HT-29 (cell line): Measurements from ENCODE around the gene CETN3. TPM values are rescaled to one million over a fixed set of nuclear protein-coding genes. Genes with fewer than 3 reads are reported as not detected.
A peak's percentile ranks its signal among the peaks of the same experiment; 100 is the strongest.

Source experiments
- DNase-seq: peaks from one replicate; pipeline ENCODE4 v3.0.0-alpha.2; 2015; ENCODE audit warnings: low spot score
- total RNA-seq: library from RNA; depleted of rRNA; stranded (reverse); fragments of >200 nt; shearing (Covaris generic); gene quantifications from 2 replicates; pipeline ENCODE4 v1.2.3, GENCODE V29; 2014; rRNA removed

Gene CETN3
- total RNA-seq, result 6.9 and 7.1 TPM in 2 replicates

DNA sequence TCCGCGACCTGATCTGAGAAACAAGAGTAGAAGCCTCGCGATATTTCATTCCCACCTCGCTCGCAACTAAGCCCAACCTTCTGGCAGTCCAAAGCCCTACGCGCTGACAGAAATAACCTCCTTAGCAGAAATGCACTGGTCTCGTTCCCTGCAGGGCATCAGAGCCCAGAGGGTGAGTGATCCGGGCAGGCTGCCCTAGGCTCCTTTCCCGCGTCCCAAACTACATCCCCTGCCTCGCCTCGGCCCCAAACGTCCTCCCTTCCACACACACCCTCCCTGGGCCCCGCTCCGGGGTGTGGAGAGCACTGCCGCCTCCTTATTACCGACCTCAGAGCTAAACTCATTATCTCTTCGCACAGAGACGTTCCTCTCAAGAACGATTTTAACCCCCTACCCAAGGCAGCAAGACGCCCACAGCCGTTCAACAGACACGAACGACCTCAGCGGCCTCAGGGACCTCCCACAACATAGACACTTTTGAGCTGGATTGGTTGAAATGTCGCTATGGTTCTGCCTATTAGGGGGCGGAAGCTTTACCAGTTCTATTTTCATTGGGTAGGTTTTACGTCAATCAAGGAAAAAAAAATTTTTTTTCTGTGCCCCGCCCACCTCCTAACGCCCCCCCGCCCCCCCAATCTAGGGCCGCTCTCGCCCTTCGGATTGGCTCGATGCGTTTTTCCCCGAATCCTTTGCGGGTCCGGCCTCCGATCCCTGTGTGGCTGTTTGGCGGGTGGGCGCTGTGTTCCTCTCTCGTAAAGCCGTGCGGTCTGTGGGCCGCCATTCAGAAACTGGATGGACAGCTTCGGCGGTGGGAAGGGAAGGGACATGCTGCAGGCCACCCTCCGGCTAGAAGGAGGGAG is at the start of gene CETN3:
Gene CETN3 (minus strand): TSS at position 439 of the 860 bp plus-strand sequence. CDS start 95 bp downstream, at position 344.
- peak; percentile 93 for DNase-seq

DNA sequence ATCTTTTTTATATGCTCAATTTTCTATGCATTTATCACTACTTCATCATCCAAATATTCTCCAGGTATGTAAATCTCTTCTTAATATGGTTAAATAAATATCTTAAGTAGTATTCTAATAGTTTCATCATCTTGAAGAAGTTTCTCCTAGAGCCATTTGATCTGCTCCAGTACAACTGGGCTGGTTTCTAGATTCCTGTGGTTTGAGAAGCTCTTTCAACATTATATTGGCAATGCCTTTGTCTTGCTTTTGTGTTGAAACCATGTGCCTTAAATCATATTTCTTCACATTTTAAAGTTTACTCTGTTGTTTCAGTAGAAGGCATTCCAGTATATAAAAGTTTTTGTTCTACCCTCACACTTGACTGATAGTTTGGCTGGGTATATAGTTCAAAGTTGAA is 37.4 kb upstream of the CETN3 start:
- no peak for DNase-seq

DNA sequence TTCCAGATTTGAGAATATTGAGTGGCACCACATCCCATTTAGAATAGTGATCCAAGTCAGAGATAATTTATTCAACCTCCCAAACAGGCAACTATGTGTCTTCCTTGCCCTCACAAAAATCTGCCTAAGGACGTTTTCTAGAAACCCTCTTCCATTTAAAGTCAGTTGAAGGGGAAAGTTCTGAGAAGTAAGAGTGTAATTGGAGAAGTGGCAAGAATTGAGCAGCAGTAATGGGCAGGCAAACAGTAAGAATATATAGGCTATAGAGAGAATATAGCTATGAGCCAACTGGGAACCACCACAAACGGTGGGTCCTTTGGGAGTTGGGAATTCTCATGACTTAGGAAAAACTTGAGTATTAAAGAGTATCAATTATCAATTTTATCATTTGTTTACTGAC is 31.1 kb upstream of the CETN3 start:
- no peak for DNase-seq

DNA sequence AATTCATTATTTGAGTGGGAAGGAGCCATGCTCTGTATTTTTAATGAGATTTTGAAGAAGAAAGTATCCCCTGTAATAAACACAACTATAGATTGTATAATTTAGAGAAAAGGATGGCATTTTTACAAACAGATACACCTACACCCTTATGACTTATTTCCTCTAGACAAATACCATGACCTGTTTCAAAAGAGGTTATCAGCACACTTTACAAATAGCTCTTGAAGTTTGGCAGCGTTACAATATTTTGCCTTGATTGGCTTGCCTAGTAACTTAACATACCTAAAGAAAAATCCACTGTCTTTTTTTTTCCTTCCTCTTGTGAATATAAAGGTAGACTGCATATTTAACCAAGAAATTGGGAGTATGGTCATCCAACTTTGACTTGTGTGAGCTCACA is 28.5 kb upstream of the CETN3 start:
- DNase-seq, result no peak

DNA sequence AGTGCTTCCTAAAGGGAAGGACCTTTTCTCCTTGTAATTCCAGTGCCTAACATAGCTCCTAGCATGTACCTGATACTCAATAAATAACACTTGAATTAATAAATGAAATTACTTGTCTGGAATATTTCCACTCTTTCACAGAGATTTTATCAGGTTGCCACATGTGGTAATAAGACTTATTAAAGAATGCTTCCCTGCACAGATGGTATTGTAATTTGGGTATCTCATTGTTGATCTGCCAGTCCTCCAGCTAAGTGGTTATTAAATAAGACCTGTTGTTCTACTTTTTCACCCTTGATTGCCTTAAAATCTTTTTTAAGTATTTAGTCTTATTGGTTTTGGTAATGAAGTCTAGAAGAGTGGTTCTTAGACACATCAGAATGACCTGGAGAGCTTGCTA is 28.1 kb upstream of the CETN3 start:
- no peak for DNase-seq

DNA sequence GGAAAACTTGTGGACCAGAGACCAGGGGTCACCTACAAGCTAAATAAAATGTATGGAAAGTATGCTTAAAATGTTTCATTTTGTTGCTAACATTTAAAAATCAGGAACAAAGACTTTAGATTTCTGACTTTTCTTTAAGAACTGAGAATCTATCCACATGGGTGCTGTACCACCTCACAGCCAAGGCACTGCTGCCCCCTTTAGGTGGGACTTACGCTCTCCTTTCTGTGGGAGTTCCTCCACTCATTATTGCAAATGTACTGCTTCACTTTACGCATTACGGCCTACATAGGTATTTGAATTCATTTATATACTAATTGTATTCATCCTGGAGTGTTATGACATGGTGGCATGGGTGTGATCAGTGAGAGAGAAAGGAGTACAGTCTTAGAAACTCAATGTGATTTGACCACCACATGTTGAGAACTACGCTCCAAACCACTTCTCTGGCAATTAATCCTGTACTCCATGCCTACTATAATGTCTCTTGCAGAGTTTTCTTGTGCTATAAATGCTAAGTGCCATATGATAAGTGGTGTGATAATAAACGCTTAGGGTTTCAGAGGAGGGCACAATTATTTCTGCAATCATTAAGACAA is 24.7 kb upstream of the CETN3 start:
- peak; percentile 71 for DNase-seq

DNA sequence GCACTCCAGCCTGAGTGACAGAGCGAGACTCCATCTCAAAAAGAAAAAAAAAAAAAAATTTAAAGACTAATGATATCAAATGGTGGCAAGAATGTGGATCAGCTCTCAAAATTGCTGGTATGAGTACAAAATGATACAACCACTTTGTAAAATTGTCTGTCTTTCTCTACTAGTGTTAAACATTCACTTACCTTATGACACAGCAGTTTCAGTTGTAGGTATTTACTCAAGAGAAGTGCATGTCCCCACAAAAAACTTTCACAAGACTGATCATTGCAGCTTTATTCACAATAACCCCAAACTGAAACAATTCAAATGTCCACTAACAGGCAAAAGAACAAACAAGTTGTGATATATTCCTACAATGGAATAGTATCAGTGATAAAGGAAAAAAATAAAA is 14.7 kb upstream of the CETN3 start:
- DNase-seq, result no peak

DNA sequence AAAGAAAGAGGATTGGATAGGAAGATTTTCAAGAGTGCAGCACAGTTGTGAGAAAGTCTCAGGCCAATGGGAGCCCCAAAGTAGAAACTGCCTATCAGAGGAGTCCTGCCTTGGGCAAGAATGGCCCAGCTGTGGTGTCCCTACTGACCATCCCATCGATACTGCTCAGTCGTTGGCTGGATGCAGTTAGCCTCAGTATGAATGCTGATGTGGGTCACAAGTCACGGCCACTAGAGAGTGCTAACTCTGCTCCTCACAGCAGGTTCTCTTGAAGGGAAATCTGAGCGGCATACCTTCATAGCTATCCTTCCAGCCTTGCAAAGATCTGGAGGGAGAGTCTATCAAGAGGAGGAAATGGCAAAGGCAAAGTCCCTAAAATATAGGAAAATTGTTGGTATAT is 11.6 kb upstream of the CETN3 start:
- peak; percentile 40 for DNase-seq

DNA sequence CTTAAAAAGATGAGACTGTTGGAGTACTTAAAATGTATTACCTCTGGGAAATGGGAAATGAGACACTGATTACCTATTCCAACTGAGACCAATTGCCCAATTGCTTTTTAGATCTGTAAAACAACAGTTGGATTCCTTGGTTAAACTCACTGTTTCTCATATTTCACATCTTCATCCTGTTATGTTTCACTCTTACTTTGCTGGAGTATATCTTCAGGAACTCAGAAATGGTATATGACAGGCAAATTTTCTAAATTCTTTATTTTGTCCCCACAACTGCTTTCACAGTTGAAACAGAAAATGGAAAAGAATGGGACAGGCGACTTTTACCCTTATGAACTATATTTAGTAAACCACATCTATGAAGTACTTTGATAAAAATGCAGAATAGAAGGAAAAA is 8.7 kb upstream of the CETN3 start:
- DNase-seq, result no peak

DNA sequence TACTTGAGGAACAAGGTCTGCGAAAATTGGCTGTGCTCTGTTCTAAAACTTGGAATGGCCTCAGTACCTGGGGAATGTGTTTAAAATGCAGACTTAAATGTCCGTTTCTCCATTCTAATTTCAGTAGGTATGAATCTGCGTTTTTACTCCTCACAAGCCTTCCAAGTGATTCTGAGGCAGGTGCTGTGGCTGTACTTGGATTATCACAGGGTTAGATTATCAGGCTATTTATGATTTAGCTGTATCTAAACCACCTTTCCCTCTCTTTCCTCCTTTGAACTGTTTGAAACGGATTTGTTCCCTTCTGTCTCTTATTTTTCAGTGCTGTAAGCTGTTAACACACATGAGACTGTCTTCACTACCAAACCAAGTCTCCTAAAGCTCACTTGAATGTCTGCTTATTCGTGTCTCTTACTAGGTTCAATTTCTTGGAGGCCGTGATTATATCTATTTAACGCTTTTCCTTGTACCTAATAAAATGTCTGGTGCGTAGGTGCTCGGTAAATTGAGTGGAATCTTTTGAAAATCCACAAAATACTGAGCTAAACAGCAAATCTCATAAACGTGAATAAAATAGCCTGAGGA is 714 bp upstream of the CETN3 start:
- DNase-seq, result no peak

DNA sequence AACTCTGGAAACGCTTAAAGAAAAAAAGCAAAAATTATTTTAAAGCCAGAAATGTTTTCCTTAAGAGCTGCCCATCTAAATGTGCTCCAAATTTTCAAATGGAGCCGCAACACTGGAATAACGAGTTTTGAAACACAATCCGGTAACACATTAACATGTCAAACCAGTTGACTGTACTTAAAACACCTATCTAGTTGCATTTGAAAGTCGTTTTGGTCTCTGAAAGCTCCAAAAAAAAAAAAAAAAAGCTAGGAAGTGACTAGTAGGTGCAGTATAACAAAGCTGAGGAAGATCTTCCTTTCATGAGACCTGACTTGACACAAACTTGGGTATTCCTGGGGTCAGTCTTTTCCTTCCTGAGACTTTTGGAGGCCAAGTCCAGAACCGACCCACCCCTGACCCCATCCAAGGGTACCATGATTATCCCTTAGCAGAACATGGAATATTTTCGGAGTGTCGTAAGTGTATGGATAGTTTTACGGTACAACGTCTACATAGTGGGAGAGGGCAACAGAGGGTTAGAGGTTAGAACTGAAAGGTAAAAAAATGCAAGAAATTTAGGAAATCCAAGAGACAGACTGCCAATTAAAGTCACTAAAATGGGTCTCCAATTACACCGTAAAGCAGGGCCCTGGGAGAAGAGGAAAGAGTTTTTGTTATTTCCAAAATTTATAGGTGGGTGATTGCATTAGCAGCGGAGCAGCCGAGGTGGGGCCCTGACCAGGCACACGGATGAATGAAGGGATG is 812 bp downstream of the CETN3 start:
- no peak for DNase-seq

DNA sequence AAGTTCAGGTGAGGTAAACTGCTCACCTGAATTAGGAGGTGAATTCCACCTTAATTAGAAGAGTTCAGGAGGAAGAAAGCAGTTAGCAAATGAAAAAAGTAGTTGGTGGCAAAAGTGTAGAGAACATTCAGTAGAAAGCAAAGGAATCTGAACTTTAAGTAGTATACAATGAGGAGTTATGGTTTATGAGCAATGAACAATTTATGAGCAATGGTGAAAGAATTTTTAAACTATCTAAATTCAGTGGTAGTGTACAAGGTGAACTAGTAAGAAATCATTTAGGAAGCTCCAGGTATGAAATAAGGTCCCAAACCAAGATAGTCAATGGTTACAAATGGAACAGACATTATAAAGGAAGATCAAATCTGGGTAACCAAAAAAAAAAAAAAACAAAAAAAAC is 3.1 kb downstream of the CETN3 start:
- no peak for DNase-seq

DNA sequence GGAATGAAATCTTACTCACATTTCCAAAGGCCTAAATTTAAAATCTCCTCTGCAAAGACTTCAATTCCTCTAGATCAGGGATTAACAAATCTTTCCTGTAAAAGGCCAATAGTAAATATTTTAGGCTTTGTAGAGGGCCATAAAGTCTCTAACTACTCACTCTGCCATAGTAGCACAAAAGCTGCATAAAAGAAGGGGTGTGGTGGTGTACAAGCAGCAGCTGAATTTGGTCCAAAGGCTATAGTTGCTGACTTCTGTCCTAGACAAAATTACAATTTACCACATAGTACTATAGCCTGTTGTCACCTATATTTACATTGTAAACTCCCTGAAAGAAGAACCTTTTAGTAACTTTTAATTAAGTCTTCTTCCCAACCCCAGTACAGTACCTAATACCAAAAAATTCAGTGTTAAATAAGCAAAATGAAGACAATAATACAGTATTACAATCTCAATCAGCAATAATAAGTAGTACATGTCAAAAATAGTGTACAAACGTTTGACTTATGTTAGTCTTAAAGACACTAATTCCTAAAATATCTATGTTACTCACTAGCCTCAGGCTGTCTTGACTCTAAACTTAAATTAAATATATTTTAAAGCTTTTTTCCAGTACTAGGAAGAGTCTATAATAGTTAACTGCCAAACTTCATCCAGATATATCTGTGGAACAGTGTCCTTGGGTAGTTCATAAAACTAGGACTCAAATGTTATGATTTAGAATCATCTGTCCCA is 6.9 kb downstream of the CETN3 start:
- DNase-seq, result no peak

DNA sequence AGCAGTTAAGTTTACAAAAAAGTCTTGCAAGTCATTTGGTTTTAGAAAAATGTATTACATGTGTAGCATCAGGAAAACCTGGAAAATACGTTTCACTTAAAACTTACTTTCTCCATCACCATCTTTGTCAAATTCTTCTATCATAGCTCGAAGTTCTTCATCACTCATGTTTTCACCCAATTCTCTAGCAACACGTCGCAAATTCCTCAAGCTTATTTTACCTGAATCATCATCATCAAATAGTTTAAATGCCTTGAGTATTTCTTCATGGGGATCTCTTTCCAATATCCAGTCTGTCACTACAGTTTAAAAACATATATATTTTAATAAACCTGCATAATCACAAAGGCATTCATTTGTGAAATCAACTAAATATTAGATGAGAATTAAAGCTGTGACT is 10.3 kb downstream of the CETN3 start:
- DNase-seq, result no peak

DNA sequence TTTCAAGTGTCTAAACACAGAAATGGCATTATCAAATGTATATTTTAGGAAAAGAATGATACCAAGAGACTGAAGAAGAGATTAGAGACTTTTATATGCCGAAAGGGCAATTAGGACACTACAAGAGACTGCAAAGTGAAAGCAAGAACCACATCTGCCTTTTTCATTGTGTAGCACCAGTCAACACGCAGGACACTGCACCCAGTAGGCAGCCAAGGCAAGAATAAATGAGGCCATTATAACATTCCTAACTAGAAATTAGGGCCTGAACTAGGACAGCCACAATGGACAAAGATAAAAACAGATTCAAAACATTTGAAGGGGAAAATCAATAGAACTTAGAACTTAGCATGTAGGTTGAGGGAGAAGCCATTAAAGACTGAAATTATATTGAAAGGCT is 10.8 kb downstream of the CETN3 start:
- DNase-seq, result no peak

DNA sequence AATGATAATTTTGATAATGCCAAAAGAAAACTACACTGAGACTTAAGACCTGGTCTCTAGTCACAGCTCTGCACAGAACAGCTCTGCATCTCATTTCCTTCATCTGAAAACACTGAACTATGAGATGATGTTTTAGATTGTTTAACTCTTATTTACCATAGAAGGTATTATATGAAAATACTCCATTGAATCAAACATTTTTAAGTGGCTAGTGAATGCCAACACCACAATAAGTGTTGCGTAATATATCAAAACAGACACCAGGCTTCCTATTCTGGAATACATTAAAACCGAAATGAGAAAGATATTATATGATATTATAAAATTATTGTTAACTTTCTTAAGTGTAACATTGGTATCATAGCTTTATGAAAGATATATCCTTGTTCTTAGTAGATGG is 14.6 kb downstream of the CETN3 start:
- no peak for DNase-seq

DNA sequence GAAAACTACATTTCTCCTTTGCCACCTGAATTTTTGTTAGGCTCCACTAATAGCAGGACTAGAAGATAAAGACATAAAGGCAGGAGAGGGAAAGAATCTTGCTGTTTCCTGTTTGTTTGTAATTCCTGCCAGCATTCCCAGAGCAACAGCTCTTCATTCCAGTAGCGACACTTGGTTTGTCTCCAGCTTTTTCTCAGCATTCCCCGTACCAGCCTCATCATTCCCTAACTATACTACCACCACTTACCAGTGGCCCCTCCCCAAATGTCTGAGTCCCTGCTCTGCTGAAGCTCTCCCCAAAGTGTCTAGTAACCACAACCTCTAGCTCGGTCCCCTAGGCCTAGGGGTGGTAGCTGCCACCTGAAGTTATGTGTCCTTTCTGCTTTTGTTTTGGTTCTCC is 18.6 kb downstream of the CETN3 start:
- DNase-seq, result no peak

DNA sequence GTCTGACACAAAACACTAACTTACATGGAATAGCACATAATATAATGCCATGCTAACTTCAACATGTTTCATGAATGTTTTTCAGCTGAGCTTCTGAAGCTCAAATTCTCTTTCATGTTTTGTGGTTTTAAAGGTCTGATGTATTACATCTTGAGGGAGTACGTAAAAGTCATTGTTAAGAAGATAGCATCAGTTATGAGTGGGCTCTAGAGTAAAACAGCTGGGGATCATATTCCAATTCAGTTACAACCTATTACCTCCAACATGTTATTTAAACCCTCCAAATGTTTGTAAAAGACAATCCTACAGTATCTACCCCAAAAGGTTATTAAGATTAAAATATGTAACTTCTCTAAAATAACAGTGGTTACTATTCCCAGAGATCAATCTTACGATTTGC is 19.2 kb downstream of the CETN3 start:
- DNase-seq, result no peak

DNA sequence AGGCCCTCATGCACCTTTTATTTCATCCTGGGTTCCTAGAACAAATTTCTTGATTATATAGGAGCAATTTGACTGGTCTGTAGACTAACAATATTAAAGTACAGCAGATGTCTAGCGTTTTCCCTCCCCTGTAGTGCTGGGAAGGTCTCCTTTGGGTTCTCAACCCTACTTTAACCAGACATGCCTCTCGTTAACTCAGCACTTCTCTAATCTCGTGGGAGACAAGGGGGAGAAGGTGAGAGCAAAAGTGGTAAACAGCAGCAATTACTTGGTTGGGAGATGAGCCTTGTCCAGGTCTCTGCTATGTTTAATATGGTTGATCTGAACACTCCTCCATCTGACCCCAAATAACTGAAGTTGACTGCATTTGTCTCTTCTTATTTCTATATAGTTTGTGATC is 22.0 kb downstream of the CETN3 start:
- no peak for DNase-seq

DNA sequence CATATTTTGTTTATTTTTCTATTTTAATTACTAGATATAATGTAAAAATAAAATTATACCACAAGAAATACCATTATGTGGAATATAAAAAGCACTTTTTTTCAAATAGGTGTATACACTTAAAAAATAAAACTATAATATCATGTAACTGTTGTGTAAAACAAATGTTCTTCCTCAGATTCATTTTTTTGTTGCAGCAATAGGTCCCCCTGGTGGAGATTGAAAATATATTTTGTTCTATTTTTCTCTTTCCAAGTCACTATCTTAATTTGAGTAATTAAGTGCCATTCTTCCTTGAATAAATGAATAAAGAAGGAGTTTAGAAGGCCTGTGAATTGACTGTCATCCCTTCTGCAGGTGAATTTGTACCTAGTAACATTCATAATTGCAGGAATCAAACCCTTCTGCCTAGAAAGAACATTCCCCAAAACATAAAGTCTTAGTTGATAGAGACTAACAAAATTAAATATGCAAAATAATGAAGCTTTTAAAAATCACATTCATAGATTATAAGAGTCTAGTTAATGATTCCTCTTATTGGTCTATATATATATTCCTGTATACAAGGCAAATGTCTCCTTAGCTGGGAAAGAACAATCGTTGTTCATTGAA is 23.4 kb downstream of the CETN3 start:
- DNase-seq, result peak; percentile 37

DNA sequence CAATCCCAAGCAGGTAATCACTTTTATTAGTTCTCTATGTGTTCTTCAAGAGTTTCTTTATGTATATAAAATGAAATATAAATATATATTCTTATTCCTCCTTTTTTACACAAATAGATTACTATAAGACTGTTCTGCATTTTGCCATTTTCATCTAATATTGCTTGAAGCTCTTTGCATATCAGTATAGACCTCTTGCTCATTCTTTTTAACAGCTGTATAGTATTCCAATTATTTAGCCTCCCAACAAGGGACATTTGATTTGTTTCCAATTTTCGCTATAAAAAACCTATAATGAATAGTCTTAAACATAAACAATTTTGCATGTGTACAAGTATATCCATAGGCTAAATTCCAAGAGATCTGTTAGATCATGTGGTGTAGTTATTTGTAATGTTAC is 25.2 kb downstream of the CETN3 start:
- no peak for DNase-seq
